HEK293 (cell line): Measurements from ENCODE around the gene NXPE1.

Experiments
- CTCF ChIP-seq: fragments of 450-650 bp; formaldehyde crosslinking; IDR thresholded peaks from 2 replicates; pipeline ENCODE4 v1.5.1; 2016; ENCODE audit warnings: missing biosample characterization, missing genetic modification characterization
- SETDB1 ChIP-seq: IDR thresholded peaks from one replicate; pipeline ENCODE4 v1.6.1; 2017; ENCODE audit warnings: mild to moderate bottlenecking, low read length, moderate library complexity, mixed read lengths; ENCODE audit not compliant: insufficient read length
- ZBTB44 ChIP-seq: fragments of 450-650 bp; IDR thresholded peaks from 2 replicates; pipeline ENCODE4 v1.5.1; 2018; ENCODE audit warnings: missing biosample characterization, mild to moderate bottlenecking, missing genetic modification characterization
- ZNF112 ChIP-seq: fragments of 450-650 bp; formaldehyde crosslinking; IDR thresholded peaks from 2 replicates; pipeline ENCODE4 v1.5.0; 2017; ENCODE audit warnings: missing biosample characterization, missing genetic modification characterization
- ZNF211 ChIP-seq: fragments of 450-650 bp; formaldehyde crosslinking; IDR thresholded peaks from 2 replicates; pipeline ENCODE4 v1.5.1; 2016; ENCODE audit warnings: low read depth, missing biosample characterization, missing genetic modification characterization
- ZNF274 ChIP-seq, 2 experiments: fragments of 200-500 bp in 1 of 2; fragments of 450-650 bp in 1 of 2; sonication (Bioruptor generic) in 1 of 2; formaldehyde crosslinking in 1 of 2; IDR thresholded peaks; 2 replicates each; pipeline versions ENCODE4 v1.5.1 to v1.6.1; 2014 to 2016; ENCODE audit warnings: borderline replicate concordance in 1 of 2, inconsistent platforms in 1 of 2, low read length in 1 of 2, missing biosample characterization in 1 of 2, missing genetic modification characterization in 1 of 2
- ZNF394 ChIP-seq: fragments of 450-650 bp; formaldehyde crosslinking; IDR thresholded peaks from 2 replicates; pipeline ENCODE4 v1.5.1; 2016; ENCODE audit warnings: missing biosample characterization, missing genetic modification characterization, mild to moderate bottlenecking, moderate library complexity, borderline replicate concordance
- ZNF670 ChIP-seq: fragments of 450-650 bp; formaldehyde crosslinking; IDR thresholded peaks from 2 replicates; pipeline ENCODE4 v1.5.1; 2016; ENCODE audit warnings: missing biosample characterization, missing genetic modification characterization, low read depth

- TF ChIP-seq ZNF394 = no peak
- no peak for TF ChIP-seq CTCF
- TF ChIP-seq ZNF670 (tag by site-specific recombination) = no peak
- no peak for TF ChIP-seq ZNF211 (tag by site-specific recombination)
- TF ChIP-seq ZNF112 = no peak
- TF ChIP-seq ZBTB44 = no peak
- TF ChIP-seq ZNF274 (IDR thresholded peaks at IDR 0.05; ENCODE audit: low read length) = no peak
- TF ChIP-seq ZNF274 (tag by site-specific recombination; IDR thresholded peaks at IDR 0.05; ENCODE audit: borderline replicate concordance) = no peak
- no peak for TF ChIP-seq SETDB1
These were observed 36.7 kb upstream of the NXPE1 start for GRCh38 chr11:114596175-114596919.
